Right kidney (tissue), 1 donor: ENCODE data around the gene TRDN.
A peak's percentile ranks its signal among the peaks of the same experiment; 100 is the strongest.
"Not testable (repeated sequence)": the region's sequence is repeated elsewhere in the genome, so short reads cannot be mapped to it uniquely, and the experiment has no call there.

Experiments
- DNase-seq: peaks from one replicate; pipeline ENCODE4 v3.0.0-alpha.2; 2016

Gene TRDN

GRCh38 chr6:123507582-123507981, 129.2 kb downstream of the TRDN start:
- DNase-seq: no peak

GRCh38 chr6:123503619-123504018, 133.1 kb downstream of the TRDN start:
- no peak for DNase-seq

GRCh38 chr6:123497025-123497424, 139.7 kb downstream of the TRDN start:
- no peak for DNase-seq

GRCh38 chr6:123489589-123489988, 147.2 kb downstream of the TRDN start:
- no peak for DNase-seq

- no peak for DNase-seq
Measured at GRCh38 chr6:123480986-123481385, 155.8 kb downstream of the TRDN start.

GRCh38 chr6:123472025-123472702, 164.6 kb downstream of the TRDN start:
- DNase-seq: not testable (repeated sequence)

GRCh38 chr6:123467392-123467791, 169.4 kb downstream of the TRDN start:
- DNase-seq: no peak

- no peak for DNase-seq
Measured at GRCh38 chr6:123462152-123462551, 174.6 kb downstream of the TRDN start.

GRCh38 chr6:123458218-123458617, 178.5 kb downstream of the TRDN start:
- DNase-seq: no peak

GRCh38 chr6:123456836-123457235, 179.9 kb downstream of the TRDN start:
- no peak for DNase-seq

GRCh38 chr6:123454448-123454847, 182.3 kb downstream of the TRDN start:
- no peak for DNase-seq

- not testable (repeated sequence) for DNase-seq
Measured at GRCh38 chr6:123453071-123453470, 183.7 kb downstream of the TRDN start.

- DNase-seq: no peak
Measured at GRCh38 chr6:123448306-123448884, 188.4 kb downstream of the TRDN start.

GRCh38 chr6:123447315-123447937, 189.3 kb downstream of the TRDN start:
- no peak for DNase-seq

GRCh38 chr6:123439371-123439770, 197.4 kb downstream of the TRDN start:
- no peak for DNase-seq

- no peak for DNase-seq
Measured at GRCh38 chr6:123434186-123434585, 202.6 kb downstream of the TRDN start.

GRCh38 chr6:123430970-123431369, 205.8 kb downstream of the TRDN start:
- no peak for DNase-seq

GRCh38 chr6:123427008-123427407, 209.7 kb downstream of the TRDN start:
- DNase-seq: no peak

- DNase-seq: no peak
Measured at GRCh38 chr6:123423130-123423529, 213.6 kb downstream of the TRDN start.

- DNase-seq: no peak
Measured at GRCh38 chr6:123420512-123420911, 216.2 kb downstream of the TRDN start.

GRCh38 chr6:123418071-123418470, 218.7 kb downstream of the TRDN start:
- no peak for DNase-seq

GRCh38 chr6:123417535-123417934, 219.2 kb downstream of the TRDN start:
- peak; percentile 14 for DNase-seq

GRCh38 chr6:123415844-123416468, 220.8 kb downstream of the TRDN start:
- peak; percentile 44 for DNase-seq
